AG04449 (cell line): ENCODE measurements around the gene PRELID1.
"Not testable (repeated sequence)": the region's sequence is repeated elsewhere in the genome, so short reads cannot be mapped to it uniquely, and the experiment has no call there.

Experiments used
- CTCF ChIA-PET: fragments of 350-600 bp; formaldehyde crosslinking; extraction: SDS; loops from one replicate; lab custom pipeline; 2021; ENCODE audit warnings: antibody characterized with exemption; lab: Yijun Ruan, JAX
- POLR2A ChIA-PET: fragments of 400-600, 350-600 bp; formaldehyde crosslinking; extraction: SDS; loops from one replicate; lab custom pipeline; 2020; ENCODE audit warnings: antibody characterized with exemption, inconsistent platforms; lab: Yijun Ruan, JAX
- DNase-seq: peaks from one replicate; pipeline ENCODE4 v3.0.0-alpha.2; 2010; ENCODE audit warnings: low read depth, low spot score
- H3K4me3 ChIP-seq: 2 replicates; pipeline ENCODE4 v1.5.1; 2011; ENCODE audit warnings: low read depth, mild to moderate bottlenecking, control low read depth, low read length
- CTCF ChIP-seq: IDR thresholded peaks from one replicate; pipeline ENCODE4 v1.5.1; 2011; ENCODE audit warnings: mild to moderate bottlenecking, moderate library complexity, low read length, control low read depth, inconsistent platforms; ENCODE audit not compliant: insufficient read depth; ENCODE audit errors: missing control alignments

Gene PRELID1

GRCh38 chr5:177301503-177302165 lies 2.0 kb upstream of the PRELID1 start:
- DNase-seq: no peak
- TF ChIP-seq CTCF: no peak
- ChIA-PET CTCF (interaction anchor here (0.8 to 9.6 kb wide), 9 partner anchors 9 to 641 kb away, joined by 3 to 112 read pairs (median 6); partner anchors contain the start of gene MXD3), POLR2A (no interaction called here)
- no peak overlapping the region; the same call in 1 of the 2 replicates for H3K4me3 ChIP-seq

GRCh38 chr5:177302354-177303110 lies 1.1 kb upstream of the PRELID1 start:
- peak overlapping the region; percentile 96 for H3K4me3 ChIP-seq
- POLR2A ChIA-PET: no interaction called here
- no peak for DNase-seq
- peak; percentile 2 for TF ChIP-seq CTCF
- CTCF ChIA-PET: interaction anchor here (0.9 to 9.6 kb wide), 7 partner anchors 8 to 642 kb away, joined by 3 to 112 read pairs (median 7); partner anchors contain the start of gene MXD3

- H3K4me3 ChIP-seq: peak overlapping the region; percentile 96
- ChIA-PET POLR2A (interaction anchor here (0.5 to 1.1 kb wide), 2 partner anchors 151 to 157 kb away, joined by 3 read pairs; no protein-coding TSS in a partner anchor), CTCF (interaction anchor here (1.2 to 9.6 kb wide), 3 partner anchors 10 to 190 kb away, joined by 3 to 112 read pairs (median 4); no protein-coding TSS in a partner anchor)
- TF ChIP-seq CTCF: no peak
- no peak for DNase-seq
Observed at GRCh38 chr5:177303925-177304391, 359 bp downstream of the PRELID1 start.

GRCh38 chr5:177304392-177305119 lies 957 bp downstream of the PRELID1 start:
- H3K4me3 ChIP-seq: peak overlapping the region; percentile 96
- DNase-seq: no peak
- CTCF ChIA-PET: interaction anchor here (1.2 to 9.6 kb wide), 2 partner anchors 67 to 191 kb away, joined by 3 to 112 read pairs; no protein-coding TSS in a partner anchor
- POLR2A ChIA-PET: interaction anchor here (0.5 kb wide), 1 partner anchor 24 kb away, joined by 3 read pairs; no protein-coding TSS in a partner anchor
- TF ChIP-seq CTCF: no peak

- not testable (repeated sequence) for DNase-seq, H3K4me3 ChIP-seq
- ChIA-PET POLR2A (interaction anchor here (0.6 kb wide), 1 partner anchor 93 kb away, joined by 3 read pairs; no protein-coding TSS in a partner anchor), CTCF (interaction anchor here (1.2 to 17.1 kb wide), 2 partner anchors 146 to 191 kb away, joined by 5 to 261 read pairs; partner anchors contain the start of gene PRR7)
Observed at GRCh38 chr5:177306103-177306640, 2.6 kb downstream of the PRELID1 start.
